HepG2 (cell line): Measurements from ENCODE around the gene PLIN4. TPM values are rescaled to one million over a fixed set of nuclear protein-coding genes. Genes with fewer than 3 reads are reported as not detected.

Source experiments
- ELF3 ChIP-seq: IDR thresholded peaks from 2 replicates; pipeline ENCODE4 v1.6.1; 2016; ENCODE audit warnings: missing genetic modification reagents, missing compliant biosample characterization
- GABPB1 ChIP-seq: IDR thresholded peaks from 2 replicates; pipeline ENCODE4 v1.6.1; 2016; ENCODE audit warnings: mild to moderate bottlenecking, missing genetic modification reagents, moderate library complexity, missing compliant biosample characterization
- MYC ChIP-seq: sonication (generic); formaldehyde crosslinking; IDR thresholded peaks from 2 replicates; pipeline ENCODE4 v1.9.0; 2021; ENCODE audit warnings: missing genetic modification reagents, borderline replicate concordance
- SP1 ChIP-seq, 2 experiments: fragments of 450-650 bp in 1 of 2; sonication (generic) in 1 of 2; formaldehyde crosslinking in 1 of 2; IDR thresholded peaks; 2 replicates each; pipeline versions ENCODE4 v1.4.0 to v1.6.1; 2016 to 2020; ENCODE audit warnings: missing genetic modification reagents in 1 of 2
- ZFP82 ChIP-seq: sonication (generic); formaldehyde crosslinking; IDR thresholded peaks from 2 replicates; pipeline ENCODE4 v1.5.1; 2020; ENCODE audit warnings: mild to moderate bottlenecking, missing genetic modification reagents, borderline replicate concordance
- ZNF768 ChIP-seq: sonication (generic); formaldehyde crosslinking; IDR thresholded peaks from 2 replicates; pipeline ENCODE4 v1.4.0; 2020; ENCODE audit warnings: missing genetic modification reagents
- ZNF773 ChIP-seq: sonication (generic); formaldehyde crosslinking; IDR thresholded peaks from 2 replicates; pipeline ENCODE4 v1.4.0; 2020; ENCODE audit warnings: missing genetic modification reagents, borderline replicate concordance
- ZNF781 ChIP-seq: sonication (generic); formaldehyde crosslinking; IDR thresholded peaks from 2 replicates; pipeline ENCODE4 v1.5.1; 2020; ENCODE audit warnings: borderline replicate concordance, mild to moderate bottlenecking, missing genetic modification reagents; ENCODE audit errors: not compliant biosample characterization
- polyA plus RNA-seq, 8 experiments: library from polyadenylated mRNA; depleted of rRNA in 3 of 8; stranded (reverse) in 7 of 8; unstranded in 1 of 8; fragments of >200 nt; fragmentation: Illumina TruSeq in 4 of 8; extraction: Trizol in 4 of 8; gene quantifications; 2 replicates each; pipeline versions ENCODE4 v1.2.1 to v1.2.3, GENCODE V29; 2011 to 2016; ENCODE audit warnings: low read depth in 4 of 8, missing spikeins in 1 of 8, mixed read lengths in 1 of 8; ENCODE audit not compliant: insufficient read depth in 1 of 8
- total RNA-seq, 5 experiments: library from RNA; depleted of rRNA; stranded (reverse); fragments of >200 nt; fragmentation: Illumina TruSeq; extraction: Trizol; gene quantifications; 2 replicates each; pipeline ENCODE4 v1.2.3, GENCODE V29; 2016; ENCODE audit warnings: low read depth in 1 of 5
- TF ChIP-seq, protein P1 (sequence below): sonication (generic); formaldehyde crosslinking; IDR thresholded peaks from 2 replicates; pipeline ENCODE4; 2020; ENCODE audit warnings: missing genetic modification reagents, mild to moderate bottlenecking, borderline replicate concordance
- TF ChIP-seq, protein P2 (sequence below): sonication (generic); formaldehyde crosslinking; IDR thresholded peaks from 2 replicates; pipeline ENCODE4 v1.4.0; 2020; ENCODE audit warnings: missing genetic modification reagents, borderline replicate concordance
- TF ChIP-seq, protein P3 (sequence below): sonication (generic); formaldehyde crosslinking; IDR thresholded peaks from 2 replicates; pipeline ENCODE4 v1.5.0; 2020; ENCODE audit warnings: missing genetic modification reagents, mild to moderate bottlenecking, borderline replicate concordance
- TF ChIP-seq, protein P4 (sequence below): sonication (generic); formaldehyde crosslinking; IDR thresholded peaks from 2 replicates; pipeline ENCODE4 v1.5.0; 2020; ENCODE audit warnings: mild to moderate bottlenecking, missing genetic modification reagents, borderline replicate concordance
- TF ChIP-seq, protein P5 (sequence below): sonication (generic); formaldehyde crosslinking; IDR thresholded peaks from 2 replicates; pipeline ENCODE4 v1.4.0; 2020; ENCODE audit warnings: mild to moderate bottlenecking, missing genetic modification reagents

PLIN4 gene
- total and polyA plus RNA-seq, 2 of the 13 experiments (the other 11 are each of a cell fraction or from before 2014, with no cell fraction given), result 1.1 to 1.3 TPM

DNA sequence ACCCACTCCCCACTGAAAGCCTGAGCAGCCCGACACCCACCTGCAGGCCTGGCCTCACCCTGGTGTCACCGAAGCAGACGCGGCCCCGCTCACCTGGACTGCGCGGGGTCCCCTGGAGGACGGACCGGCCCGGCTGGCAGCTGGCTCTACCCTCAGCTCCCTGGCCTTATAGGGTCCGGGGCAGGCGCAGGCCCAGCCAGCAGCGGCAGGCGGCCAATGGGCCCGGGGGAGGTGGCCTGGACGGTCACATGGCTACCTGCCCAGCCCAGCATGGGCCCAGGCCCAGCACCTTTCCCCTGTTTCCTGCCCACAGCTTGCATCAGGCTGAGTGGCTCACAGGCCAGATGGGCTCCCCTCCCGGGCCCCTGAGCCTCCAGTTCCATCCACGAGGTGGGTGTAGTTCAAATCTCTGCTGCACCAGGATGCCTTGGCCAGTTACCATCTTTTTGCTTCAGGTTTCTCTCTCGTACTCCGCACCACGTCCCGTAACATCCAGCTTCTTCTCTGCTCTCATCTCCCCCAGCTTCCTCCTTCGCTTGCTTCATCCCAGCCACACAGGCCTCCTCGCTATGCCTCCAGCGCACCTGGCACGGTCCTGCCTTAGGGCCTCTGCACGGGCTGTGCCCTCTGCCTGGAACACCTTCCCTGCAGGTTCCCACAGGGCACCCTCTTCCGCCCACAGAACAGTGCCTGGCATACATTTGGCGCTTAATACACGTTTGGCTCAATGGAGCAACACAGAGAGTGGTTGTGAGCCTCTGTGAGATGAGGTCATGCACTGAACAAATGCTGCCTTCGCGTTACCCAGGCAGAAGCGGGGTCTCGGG lies at the start of gene PLIN4 (continued):
- TF ChIP-seq, protein P1, sequence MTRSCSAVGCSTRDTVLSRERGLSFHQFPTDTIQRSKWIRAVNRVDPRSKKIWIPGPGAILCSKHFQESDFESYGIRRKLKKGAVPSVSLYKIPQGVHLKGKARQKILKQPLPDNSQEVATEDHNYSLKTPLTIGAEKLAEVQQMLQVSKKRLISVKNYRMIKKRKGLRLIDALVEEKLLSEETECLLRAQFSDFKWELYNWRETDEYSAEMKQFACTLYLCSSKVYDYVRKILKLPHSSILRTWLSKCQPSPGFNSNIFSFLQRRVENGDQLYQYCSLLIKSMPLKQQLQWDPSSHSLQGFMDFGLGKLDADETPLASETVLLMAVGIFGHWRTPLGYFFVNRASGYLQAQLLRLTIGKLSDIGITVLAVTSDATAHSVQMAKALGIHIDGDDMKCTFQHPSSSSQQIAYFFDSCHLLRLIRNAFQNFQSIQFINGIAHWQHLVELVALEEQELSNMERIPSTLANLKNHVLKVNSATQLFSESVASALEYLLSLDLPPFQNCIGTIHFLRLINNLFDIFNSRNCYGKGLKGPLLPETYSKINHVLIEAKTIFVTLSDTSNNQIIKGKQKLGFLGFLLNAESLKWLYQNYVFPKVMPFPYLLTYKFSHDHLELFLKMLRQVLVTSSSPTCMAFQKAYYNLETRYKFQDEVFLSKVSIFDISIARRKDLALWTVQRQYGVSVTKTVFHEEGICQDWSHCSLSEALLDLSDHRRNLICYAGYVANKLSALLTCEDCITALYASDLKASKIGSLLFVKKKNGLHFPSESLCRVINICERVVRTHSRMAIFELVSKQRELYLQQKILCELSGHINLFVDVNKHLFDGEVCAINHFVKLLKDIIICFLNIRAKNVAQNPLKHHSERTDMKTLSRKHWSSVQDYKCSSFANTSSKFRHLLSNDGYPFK (CRISPR knock-in tag), result peak; percentile 37; the same call in 1 of the 2 replicates
- TF ChIP-seq, protein P2, sequence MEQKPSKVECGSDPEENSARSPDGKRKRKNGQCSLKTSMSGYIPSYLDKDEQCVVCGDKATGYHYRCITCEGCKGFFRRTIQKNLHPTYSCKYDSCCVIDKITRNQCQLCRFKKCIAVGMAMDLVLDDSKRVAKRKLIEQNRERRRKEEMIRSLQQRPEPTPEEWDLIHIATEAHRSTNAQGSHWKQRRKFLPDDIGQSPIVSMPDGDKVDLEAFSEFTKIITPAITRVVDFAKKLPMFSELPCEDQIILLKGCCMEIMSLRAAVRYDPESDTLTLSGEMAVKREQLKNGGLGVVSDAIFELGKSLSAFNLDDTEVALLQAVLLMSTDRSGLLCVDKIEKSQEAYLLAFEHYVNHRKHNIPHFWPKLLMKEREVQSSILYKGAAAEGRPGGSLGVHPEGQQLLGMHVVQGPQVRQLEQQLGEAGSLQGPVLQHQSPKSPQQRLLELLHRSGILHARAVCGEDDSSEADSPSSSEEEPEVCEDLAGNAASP (CRISPR knock-in tag), result 0 out of 2 replicates have a peak, but pooled peaks have one; percentile 18
- peak; percentile 42; the same call in 1 of the 2 replicates for TF ChIP-seq MYC
- TF ChIP-seq, protein P3, sequence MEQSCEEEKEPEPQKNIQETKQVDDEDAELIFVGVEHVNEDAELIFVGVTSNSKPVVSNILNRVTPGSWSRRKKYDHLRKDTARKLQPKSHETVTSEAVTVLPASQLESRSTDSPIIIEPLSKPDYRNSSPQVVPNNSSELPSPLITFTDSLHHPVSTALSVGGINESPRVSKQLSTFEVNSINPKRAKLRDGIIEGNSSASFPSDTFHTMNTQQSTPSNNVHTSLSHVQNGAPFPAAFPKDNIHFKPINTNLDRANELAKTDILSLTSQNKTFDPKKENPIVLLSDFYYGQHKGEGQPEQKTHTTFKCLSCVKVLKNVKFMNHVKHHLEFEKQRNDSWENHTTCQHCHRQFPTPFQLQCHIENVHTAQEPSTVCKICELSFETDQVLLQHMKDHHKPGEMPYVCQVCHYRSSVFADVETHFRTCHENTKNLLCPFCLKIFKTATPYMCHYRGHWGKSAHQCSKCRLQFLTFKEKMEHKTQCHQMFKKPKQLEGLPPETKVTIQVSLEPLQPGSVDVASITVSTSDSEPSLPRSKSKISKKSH (CRISPR knock-in tag), result peak; percentile 39; the same call in 1 of the 2 replicates
- TF ChIP-seq ZNF773 (CRISPR knock-in tag), result peak; percentile 33; the same call in 1 of the 2 replicates
- TF ChIP-seq ZFP82 (CRISPR knock-in tag), result no peak
- TF ChIP-seq, protein P4, sequence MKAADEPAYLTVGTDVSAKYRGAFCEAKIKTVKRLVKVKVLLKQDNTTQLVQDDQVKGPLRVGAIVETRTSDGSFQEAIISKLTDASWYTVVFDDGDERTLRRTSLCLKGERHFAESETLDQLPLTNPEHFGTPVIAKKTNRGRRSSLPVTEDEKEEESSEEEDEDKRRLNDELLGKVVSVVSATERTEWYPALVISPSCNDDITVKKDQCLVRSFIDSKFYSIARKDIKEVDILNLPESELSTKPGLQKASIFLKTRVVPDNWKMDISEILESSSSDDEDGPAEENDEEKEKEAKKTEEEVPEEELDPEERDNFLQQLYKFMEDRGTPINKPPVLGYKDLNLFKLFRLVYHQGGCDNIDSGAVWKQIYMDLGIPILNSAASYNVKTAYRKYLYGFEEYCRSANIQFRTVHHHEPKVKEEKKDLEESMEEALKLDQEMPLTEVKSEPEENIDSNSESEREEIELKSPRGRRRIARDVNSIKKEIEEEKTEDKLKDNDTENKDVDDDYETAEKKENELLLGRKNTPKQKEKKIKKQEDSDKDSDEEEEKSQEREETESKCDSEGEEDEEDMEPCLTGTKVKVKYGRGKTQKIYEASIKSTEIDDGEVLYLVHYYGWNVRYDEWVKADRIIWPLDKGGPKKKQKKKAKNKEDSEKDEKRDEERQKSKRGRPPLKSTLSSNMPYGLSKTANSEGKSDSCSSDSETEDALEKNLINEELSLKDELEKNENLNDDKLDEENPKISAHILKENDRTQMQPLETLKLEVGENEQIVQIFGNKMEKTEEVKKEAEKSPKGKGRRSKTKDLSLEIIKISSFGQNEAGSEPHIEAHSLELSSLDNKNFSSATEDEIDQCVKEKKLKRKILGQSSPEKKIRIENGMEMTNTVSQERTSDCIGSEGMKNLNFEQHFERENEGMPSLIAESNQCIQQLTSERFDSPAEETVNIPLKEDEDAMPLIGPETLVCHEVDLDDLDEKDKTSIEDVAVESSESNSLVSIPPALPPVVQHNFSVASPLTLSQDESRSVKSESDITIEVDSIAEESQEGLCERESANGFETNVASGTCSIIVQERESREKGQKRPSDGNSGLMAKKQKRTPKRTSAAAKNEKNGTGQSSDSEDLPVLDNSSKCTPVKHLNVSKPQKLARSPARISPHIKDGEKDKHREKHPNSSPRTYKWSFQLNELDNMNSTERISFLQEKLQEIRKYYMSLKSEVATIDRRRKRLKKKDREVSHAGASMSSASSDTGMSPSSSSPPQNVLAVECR, result peak; percentile 29; the same call in 1 of the 2 replicates
- TF ChIP-seq SP1 (IDR thresholded peaks at IDR 0.05), result no peak
- TF ChIP-seq SP1 (CRISPR knock-in tag; IDR thresholded peaks at IDR 0.05), result 0 out of 2 replicates have a peak, but pooled peaks have one; percentile 16
- TF ChIP-seq, protein P5, sequence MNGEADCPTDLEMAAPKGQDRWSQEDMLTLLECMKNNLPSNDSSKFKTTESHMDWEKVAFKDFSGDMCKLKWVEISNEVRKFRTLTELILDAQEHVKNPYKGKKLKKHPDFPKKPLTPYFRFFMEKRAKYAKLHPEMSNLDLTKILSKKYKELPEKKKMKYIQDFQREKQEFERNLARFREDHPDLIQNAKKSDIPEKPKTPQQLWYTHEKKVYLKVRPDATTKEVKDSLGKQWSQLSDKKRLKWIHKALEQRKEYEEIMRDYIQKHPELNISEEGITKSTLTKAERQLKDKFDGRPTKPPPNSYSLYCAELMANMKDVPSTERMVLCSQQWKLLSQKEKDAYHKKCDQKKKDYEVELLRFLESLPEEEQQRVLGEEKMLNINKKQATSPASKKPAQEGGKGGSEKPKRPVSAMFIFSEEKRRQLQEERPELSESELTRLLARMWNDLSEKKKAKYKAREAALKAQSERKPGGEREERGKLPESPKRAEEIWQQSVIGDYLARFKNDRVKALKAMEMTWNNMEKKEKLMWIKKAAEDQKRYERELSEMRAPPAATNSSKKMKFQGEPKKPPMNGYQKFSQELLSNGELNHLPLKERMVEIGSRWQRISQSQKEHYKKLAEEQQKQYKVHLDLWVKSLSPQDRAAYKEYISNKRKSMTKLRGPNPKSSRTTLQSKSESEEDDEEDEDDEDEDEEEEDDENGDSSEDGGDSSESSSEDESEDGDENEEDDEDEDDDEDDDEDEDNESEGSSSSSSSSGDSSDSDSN (CRISPR knock-in tag), result peak; percentile 81
- peak; percentile 49; the same call in 1 of the 2 replicates for TF ChIP-seq ELF3 (CRISPR knock-in tag)
- peak; percentile 71; the same call in 1 of the 2 replicates for TF ChIP-seq GABPB1 (CRISPR knock-in tag)
- peak; percentile 30; the same call in 1 of the 2 replicates for TF ChIP-seq ZNF768
- peak; percentile 63 for TF ChIP-seq ZNF781
